WTC11 (cell line): Measurements from ENCODE around the gene RASA4B.
"Not testable (repeated sequence)": the region's sequence is repeated elsewhere in the genome, so short reads cannot be mapped to it uniquely, and the experiment has no call there.

Experiments
- JUN ChIP-seq: sonication (generic); formaldehyde crosslinking; IDR thresholded peaks from 2 replicates; pipeline ENCODE4 v1.8.0; 2023; ENCODE audit warnings: mild to moderate bottlenecking, missing genetic modification reagents
- NFYB ChIP-seq: sonication (generic); formaldehyde crosslinking; conservative IDR thresholded peaks from 2 replicates; pipeline ENCODE4 v1.8.0; 2022; ENCODE audit warnings: low read depth, missing genetic modification reagents
- PRDM15 ChIP-seq: sonication (generic); formaldehyde crosslinking; IDR thresholded peaks from 2 replicates; pipeline ENCODE4 v1.8.0; 2022; ENCODE audit warnings: missing genetic modification reagents
- SP1 ChIP-seq: sonication (generic); formaldehyde crosslinking; conservative IDR thresholded peaks from 2 replicates; pipeline ENCODE4 v1.8.1; 2022; ENCODE audit warnings: missing genetic modification reagents
- TEAD4 ChIP-seq: sonication (generic); formaldehyde crosslinking; IDR thresholded peaks from 2 replicates; pipeline ENCODE4 v1.8.0; 2022; ENCODE audit warnings: mild to moderate bottlenecking, missing genetic modification reagents
- ZNF512 ChIP-seq: sonication (generic); formaldehyde crosslinking; IDR thresholded peaks from 2 replicates; pipeline ENCODE4 v1.8.1; 2022; ENCODE audit warnings: missing genetic modification reagents, borderline replicate concordance
- TF ChIP-seq, protein P1 (sequence below): fragments of 200-600 bp; IDR thresholded peaks from 2 replicates; pipeline ENCODE4 v1.8.0; 2022; ENCODE audit warnings: antibody characterized with exemption
- TF ChIP-seq, protein P2 (sequence below): sonication (generic); formaldehyde crosslinking; IDR thresholded peaks from 2 replicates; pipeline ENCODE4 v1.8.1; 2023; ENCODE audit warnings: mild to moderate bottlenecking, moderate library complexity, missing genetic modification reagents
- TF ChIP-seq, protein P3 (sequence below): sonication (generic); formaldehyde crosslinking; IDR thresholded peaks from 2 replicates; pipeline ENCODE4 v1.8.1; 2023; ENCODE audit warnings: mild to moderate bottlenecking, missing genetic modification reagents
- TF ChIP-seq, protein P4 (sequence below): sonication (generic); formaldehyde crosslinking; IDR thresholded peaks from 2 replicates; pipeline ENCODE4 v1.8.0; 2022; ENCODE audit warnings: mild to moderate bottlenecking, missing genetic modification reagents

DNA sequence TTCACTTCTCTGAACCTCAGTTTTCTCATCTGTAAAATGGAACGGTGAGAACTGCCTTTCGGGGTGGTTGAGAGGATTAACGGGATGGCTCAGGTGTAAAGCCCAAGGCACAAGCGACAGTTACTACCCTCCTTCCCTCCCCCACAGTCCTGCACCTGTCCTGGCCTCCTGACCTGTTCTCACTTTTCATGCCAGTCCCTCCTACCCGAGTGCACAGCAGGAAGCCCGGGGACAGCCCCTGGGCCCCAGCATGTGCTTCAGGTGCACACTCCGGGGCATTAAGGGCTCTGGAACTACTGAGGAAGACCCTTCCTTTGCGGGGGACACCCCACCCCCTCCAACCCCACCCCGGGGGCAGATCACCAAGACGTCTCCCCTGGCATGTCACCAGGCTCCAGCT, 626 bp downstream of the RASA4B start:
- TF ChIP-seq SP1; ZNF512; TEAD4 (CRISPR knock-in tag); PRDM15 (CRISPR knock-in tag); JUN; NFYB (CRISPR knock-in tag): not testable (repeated sequence)
- TF ChIP-seq, protein P1, sequence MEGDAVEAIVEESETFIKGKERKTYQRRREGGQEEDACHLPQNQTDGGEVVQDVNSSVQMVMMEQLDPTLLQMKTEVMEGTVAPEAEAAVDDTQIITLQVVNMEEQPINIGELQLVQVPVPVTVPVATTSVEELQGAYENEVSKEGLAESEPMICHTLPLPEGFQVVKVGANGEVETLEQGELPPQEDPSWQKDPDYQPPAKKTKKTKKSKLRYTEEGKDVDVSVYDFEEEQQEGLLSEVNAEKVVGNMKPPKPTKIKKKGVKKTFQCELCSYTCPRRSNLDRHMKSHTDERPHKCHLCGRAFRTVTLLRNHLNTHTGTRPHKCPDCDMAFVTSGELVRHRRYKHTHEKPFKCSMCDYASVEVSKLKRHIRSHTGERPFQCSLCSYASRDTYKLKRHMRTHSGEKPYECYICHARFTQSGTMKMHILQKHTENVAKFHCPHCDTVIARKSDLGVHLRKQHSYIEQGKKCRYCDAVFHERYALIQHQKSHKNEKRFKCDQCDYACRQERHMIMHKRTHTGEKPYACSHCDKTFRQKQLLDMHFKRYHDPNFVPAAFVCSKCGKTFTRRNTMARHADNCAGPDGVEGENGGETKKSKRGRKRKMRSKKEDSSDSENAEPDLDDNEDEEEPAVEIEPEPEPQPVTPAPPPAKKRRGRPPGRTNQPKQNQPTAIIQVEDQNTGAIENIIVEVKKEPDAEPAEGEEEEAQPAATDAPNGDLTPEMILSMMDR = not testable (repeated sequence)
- TF ChIP-seq, protein P2, sequence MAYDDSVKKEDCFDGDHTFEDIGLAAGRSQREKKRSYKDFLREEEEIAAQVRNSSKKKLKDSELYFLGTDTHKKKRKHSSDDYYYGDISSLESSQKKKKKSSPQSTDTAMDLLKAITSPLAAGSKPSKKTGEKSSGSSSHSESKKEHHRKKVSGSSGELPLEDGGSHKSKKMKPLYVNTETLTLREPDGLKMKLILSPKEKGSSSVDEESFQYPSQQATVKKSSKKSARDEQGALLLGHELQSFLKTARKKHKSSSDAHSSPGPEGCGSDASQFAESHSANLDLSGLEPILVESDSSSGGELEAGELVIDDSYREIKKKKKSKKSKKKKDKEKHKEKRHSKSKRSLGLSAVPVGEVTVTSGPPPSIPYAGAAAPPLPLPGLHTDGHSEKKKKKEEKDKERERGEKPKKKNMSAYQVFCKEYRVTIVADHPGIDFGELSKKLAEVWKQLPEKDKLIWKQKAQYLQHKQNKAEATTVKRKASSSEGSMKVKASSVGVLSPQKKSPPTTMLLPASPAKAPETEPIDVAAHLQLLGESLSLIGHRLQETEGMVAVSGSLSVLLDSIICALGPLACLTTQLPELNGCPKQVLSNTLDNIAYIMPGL (CRISPR knock-in tag) = not testable (repeated sequence)
- TF ChIP-seq, protein P3, sequence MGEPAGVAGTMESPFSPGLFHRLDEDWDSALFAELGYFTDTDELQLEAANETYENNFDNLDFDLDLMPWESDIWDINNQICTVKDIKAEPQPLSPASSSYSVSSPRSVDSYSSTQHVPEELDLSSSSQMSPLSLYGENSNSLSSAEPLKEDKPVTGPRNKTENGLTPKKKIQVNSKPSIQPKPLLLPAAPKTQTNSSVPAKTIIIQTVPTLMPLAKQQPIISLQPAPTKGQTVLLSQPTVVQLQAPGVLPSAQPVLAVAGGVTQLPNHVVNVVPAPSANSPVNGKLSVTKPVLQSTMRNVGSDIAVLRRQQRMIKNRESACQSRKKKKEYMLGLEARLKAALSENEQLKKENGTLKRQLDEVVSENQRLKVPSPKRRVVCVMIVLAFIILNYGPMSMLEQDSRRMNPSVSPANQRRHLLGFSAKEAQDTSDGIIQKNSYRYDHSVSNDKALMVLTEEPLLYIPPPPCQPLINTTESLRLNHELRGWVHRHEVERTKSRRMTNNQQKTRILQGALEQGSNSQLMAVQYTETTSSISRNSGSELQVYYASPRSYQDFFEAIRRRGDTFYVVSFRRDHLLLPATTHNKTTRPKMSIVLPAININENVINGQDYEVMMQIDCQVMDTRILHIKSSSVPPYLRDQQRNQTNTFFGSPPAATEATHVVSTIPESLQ = not testable (repeated sequence)
- TF ChIP-seq, protein P4, sequence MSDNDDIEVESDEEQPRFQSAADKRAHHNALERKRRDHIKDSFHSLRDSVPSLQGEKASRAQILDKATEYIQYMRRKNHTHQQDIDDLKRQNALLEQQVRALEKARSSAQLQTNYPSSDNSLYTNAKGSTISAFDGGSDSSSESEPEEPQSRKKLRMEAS (CRISPR knock-in tag) = not testable (repeated sequence)
